Sigmoid colon (tissue), 4 donors: ENCODE data around the gene HEATR3.

Experiments used
- CTCF ChIP-seq, 4 experiments: fragments of 450-650 bp in 3 of 4; fragments of 200-600 bp in 1 of 4; IDR thresholded peaks; one replicate each; pipeline ENCODE4 v1.5.1; 2016 to 2019; ENCODE audit warnings: antibody characterized with exemption in 4 of 4, mild to moderate bottlenecking in 3 of 4, moderate library complexity in 2 of 4
- EP300 ChIP-seq, 4 donors: sonication (generic); formaldehyde crosslinking; IDR thresholded peaks; one replicate each; pipeline ENCODE4 v1.6.1; 2017; ENCODE audit warnings: antibody characterized with exemption in 4 of 4
- POLR2A ChIP-seq, 2 donors: fragments of 450-650 bp; IDR thresholded peaks; one replicate each; pipeline ENCODE4 v1.6.1; 2016; ENCODE audit warnings: antibody characterized with exemption in 2 of 2, mild to moderate bottlenecking in 2 of 2, moderate library complexity in 2 of 2
- POLR2AphosphoS5 ChIP-seq, 4 donors: sonication (generic); formaldehyde crosslinking; IDR thresholded peaks; one replicate each; pipeline ENCODE4 v1.6.1; 2017; ENCODE audit warnings: antibody characterized with exemption in 4 of 4

GRCh38 chr16:50086176-50086575 lies 20.4 kb downstream of the HEATR3 start:
- no peak for TF ChIP-seq POLR2A (IDR thresholded peaks at IDR 0.05)
- TF ChIP-seq CTCF (IDR thresholded peaks at IDR 0.05): no peak
- no peak for TF ChIP-seq POLR2AphosphoS5 (IDR thresholded peaks at IDR 0.05)
- no peak for TF ChIP-seq EP300 (IDR thresholded peaks at IDR 0.05)
